Chondrocyte (in vitro differentiated cells): Measurements from ENCODE around the gene DUSP14. TPM values are rescaled to one million over a fixed set of nuclear protein-coding genes. Genes with fewer than 3 reads are reported as not detected.
A peak's percentile ranks its signal among the peaks of the same experiment; 100 is the strongest.

Experiments used
- DNase-seq: peaks from one replicate; pipeline ENCODE4 v3.0.0; 2021; ENCODE audit warnings: mixed read lengths, low spot score
- H3K27ac Mint-ChIP-seq: one replicate; pipeline ENCODE4 v1.8.0; 2021; ENCODE audit warnings: mild to moderate bottlenecking, moderate library complexity, mixed read lengths; ENCODE audit not compliant: unreplicated experiment
- H3K27me3 Mint-ChIP-seq: 2 replicates; pipeline ENCODE4 v1.8.0; 2021; ENCODE audit warnings: low read depth, mixed read lengths
- H3K36me3 Mint-ChIP-seq: 2 replicates; pipeline ENCODE4 v1.8.0; 2021; ENCODE audit warnings: low read depth, mixed read lengths
- H3K4me1 Mint-ChIP-seq: 2 replicates; pipeline ENCODE4 v1.8.0; 2021; ENCODE audit warnings: low read depth, mild to moderate bottlenecking, mixed read lengths
- H3K4me3 Mint-ChIP-seq: one replicate; pipeline ENCODE4 v1.8.0; 2021; ENCODE audit warnings: mild to moderate bottlenecking, moderate library complexity, mixed read lengths; ENCODE audit not compliant: unreplicated experiment
- H3K9me3 Mint-ChIP-seq: 2 replicates; pipeline ENCODE4 v1.8.0; 2021; ENCODE audit warnings: low read depth, mixed read lengths
- total RNA-seq: library from RNA; stranded (reverse); gene quantifications from 3 replicates; pipeline ENCODE4 v1.2.1, GENCODE V29; 2021
- TF ChIP-seq, protein P1 (sequence below): fragments of 200-600 bp; sonication (generic); IDR thresholded peaks from 2 replicates; pipeline ENCODE4 v1.5.0; 2021; ENCODE audit warnings: antibody characterized with exemption, mild to moderate bottlenecking, moderate library complexity

The DUSP14 gene
- total RNA-seq, 1 donor from 2014 or later, result 37.3 TPM

DNA sequence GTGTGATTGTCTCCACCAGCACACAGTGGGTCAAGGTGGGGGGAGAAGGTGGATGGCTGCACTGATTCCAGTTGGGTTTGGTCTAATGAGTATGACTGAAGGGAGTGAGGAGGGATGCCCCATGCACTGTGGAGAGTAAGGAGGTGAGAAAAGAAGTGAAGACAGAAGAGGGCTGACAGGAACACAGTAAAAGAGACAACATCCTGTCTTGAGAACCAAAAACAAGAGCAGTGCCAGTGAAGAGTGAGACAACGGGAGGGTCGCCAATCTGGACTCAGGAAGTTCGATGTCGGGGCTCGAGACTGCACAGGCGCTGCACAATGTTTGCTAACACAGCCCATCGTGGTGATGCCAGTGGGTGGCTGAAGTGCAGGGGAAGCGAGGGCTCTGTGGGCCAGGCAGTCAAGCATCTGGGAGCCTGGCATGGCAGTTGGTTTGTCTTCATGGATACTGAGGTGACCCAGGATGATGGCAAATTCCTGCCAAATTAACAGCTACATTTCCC lies 34.1 kb downstream of the DUSP14 start:
- Mint-ChIP-seq H3K9me3 (no peaks in the 10 kb centered on the region), H3K36me3 (peaks cover 19% of the 10 kb centered on the region), H3K4me3 (no peak overlapping the region), H3K4me1 (peaks cover 2% of the 10 kb centered on the region), H3K27me3 (no peaks in the 10 kb centered on the region), H3K27ac (no peak overlapping the region)
- no peak for DNase-seq
- TF ChIP-seq, protein P1, sequence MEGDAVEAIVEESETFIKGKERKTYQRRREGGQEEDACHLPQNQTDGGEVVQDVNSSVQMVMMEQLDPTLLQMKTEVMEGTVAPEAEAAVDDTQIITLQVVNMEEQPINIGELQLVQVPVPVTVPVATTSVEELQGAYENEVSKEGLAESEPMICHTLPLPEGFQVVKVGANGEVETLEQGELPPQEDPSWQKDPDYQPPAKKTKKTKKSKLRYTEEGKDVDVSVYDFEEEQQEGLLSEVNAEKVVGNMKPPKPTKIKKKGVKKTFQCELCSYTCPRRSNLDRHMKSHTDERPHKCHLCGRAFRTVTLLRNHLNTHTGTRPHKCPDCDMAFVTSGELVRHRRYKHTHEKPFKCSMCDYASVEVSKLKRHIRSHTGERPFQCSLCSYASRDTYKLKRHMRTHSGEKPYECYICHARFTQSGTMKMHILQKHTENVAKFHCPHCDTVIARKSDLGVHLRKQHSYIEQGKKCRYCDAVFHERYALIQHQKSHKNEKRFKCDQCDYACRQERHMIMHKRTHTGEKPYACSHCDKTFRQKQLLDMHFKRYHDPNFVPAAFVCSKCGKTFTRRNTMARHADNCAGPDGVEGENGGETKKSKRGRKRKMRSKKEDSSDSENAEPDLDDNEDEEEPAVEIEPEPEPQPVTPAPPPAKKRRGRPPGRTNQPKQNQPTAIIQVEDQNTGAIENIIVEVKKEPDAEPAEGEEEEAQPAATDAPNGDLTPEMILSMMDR, result no peak

DNA sequence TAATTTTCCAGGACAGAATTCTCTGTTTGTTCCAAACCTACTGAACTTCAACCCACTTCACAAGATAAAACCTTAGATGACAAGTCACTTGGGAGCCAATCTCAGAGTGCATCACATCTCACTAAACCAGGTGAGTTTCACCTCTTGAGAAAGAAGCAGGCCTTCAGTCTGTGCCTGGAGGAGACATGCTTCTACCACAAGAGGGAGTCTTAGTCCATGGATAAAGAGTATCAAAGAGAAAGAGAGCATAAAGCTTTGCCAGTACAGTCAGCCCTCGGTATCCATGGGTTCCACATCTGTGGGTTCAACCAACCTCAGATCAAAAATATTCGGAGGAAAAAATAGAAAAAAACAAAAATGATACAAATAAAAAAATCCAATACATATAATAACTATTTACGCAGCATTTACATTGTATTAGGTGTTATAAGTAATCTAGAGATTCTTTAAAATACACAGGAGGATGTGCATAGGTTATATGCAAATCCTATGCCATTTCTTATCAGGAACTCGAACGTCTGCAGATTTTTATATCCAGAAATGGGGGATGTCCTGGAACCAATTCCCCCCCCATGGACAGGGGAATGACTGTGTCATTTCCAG lies 37.7 kb downstream of the DUSP14 start:
- no peak for DNase-seq
- no peaks in the 10 kb centered on the region for H3K4me1 Mint-ChIP-seq
- no peak overlapping the region for H3K27ac Mint-ChIP-seq

DNA sequence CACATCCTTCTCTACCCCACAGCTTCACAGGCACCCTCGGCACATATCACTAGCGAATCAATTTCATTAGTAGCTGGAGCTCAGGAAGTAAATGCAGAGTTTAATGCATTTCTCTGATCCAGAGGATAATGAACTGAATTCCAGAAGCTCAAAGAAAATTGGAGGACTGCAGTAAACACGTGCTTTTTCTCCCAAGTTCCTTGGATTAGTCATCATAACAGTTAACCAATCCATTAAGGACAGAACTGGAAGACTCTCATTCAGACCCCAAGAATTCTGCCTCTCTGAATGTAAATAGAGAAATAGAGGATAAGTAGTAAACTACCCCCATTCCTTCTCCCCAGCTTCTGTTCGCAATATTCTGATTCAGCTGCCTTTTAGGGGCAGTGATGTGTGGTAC lies 40.7 kb downstream of the DUSP14 start:
- Mint-ChIP-seq H3K36me3 (peaks cover 7% of the 10 kb centered on the region), H3K27me3 (no peaks in the 10 kb centered on the region), H3K9me3 (no peaks in the 10 kb centered on the region), H3K27ac (no peak overlapping the region), H3K4me3 (no peak overlapping the region), H3K4me1 (no peaks in the 10 kb centered on the region)
- TF ChIP-seq, protein P1, result no peak
- no peak for DNase-seq

More for the DNA sequence above, 37.7 kb downstream of the DUSP14 start:
- H3K9me3 Mint-ChIP-seq, result no peaks in the 10 kb centered on the region
- H3K27me3 Mint-ChIP-seq, result no peaks in the 10 kb centered on the region
- H3K36me3 Mint-ChIP-seq, result peaks cover 12% of the 10 kb centered on the region
- no peak overlapping the region for H3K4me3 Mint-ChIP-seq
- TF ChIP-seq, protein P1, result peak; percentile 85

DNA sequence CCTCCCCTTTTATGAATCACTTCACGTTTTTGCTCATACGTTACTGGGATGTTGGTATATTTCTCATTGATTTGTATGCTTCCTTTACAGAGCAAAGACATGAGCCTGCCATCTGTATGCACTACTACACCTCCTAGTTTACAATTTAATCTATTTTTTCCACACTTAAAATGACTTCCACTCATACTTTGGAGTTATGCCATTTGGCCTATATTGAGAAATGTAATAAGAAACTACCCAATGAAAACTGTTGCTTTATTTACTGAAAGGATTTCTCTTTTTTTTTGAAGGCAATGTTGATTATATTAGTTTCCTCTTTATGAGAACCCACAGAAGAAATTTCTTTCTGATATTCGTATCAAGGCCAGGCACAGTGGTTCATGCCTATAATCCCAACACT lies 43.1 kb downstream of the DUSP14 start:
- Mint-ChIP-seq H3K27me3 (no peaks in the 10 kb centered on the region), H3K36me3 (peaks cover 19% of the 10 kb centered on the region), H3K4me3 (no peak overlapping the region), H3K9me3 (no peaks in the 10 kb centered on the region), H3K27ac (no peak overlapping the region), H3K4me1 (no peaks in the 10 kb centered on the region)
- no peak for DNase-seq
- TF ChIP-seq, protein P1, result no peak

DNA sequence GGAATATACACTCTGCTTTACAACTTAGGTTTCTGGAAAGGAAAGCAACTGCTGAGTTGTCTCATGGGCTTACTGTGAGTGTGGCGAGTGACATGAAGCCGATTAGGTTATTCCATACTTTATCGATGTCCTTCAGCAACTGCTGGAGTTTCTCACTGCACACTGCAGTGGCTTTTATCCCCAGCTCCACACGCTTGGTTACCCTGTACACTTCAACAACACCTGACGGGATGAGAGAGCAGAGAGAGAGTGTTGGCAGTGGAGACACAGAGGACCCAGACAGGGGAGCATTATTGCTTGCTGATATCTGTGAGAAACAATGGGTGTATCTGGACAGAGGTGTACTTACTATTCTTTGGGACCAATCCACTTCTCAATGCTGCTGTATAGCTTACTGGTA lies 46.2 kb downstream of the DUSP14 start:
- H3K36me3 Mint-ChIP-seq, result peaks cover 38% of the 10 kb centered on the region
- H3K4me1 Mint-ChIP-seq, result no peaks in the 10 kb centered on the region
- no peaks in the 10 kb centered on the region for H3K27me3 Mint-ChIP-seq

More for the DNA sequence above, 46.2 kb downstream of the DUSP14 start:
- TF ChIP-seq, protein P1, result no peak
- no peaks in the 10 kb centered on the region for H3K9me3 Mint-ChIP-seq
- no peak overlapping the region for H3K27ac Mint-ChIP-seq
- no peak for DNase-seq
- no peak overlapping the region for H3K4me3 Mint-ChIP-seq
